ENCODE measurements around the gene CIAO1. TPM values are rescaled to one million over a fixed set of nuclear protein-coding genes. Genes with fewer than 3 reads are reported as not detected.
A peak's percentile ranks its signal among the peaks of the same experiment; 100 is the strongest.

CIAO1 gene
- total and polyA plus RNA-seq, 3 experiments from 2014 or later, result 73.8 to 104 (median 77.9) TPM

- peak overlapping the region; percentile 82 for H3K4me3 ChIP-seq (ENCODE audit: low read length)
These were observed 631 bp upstream of the CIAO1 start for GRCh38 chr2:96265349-96265839.

GRCh38 chr2:96267159-96267971, 1.3 kb downstream of the CIAO1 start:
- peak overlapping the region; percentile 72 to 95 (median 90) for H3K27ac Mint-ChIP-seq
- no peaks in the 10 kb centered on the region for H3K27me3 ChIP-seq (ENCODE audit: insufficient read depth, low read length, poor library complexity, severe bottlenecking)
- DNase-seq, result peak; percentile 23 to 62 (median 39)
- H3K9me3 ChIP-seq (ENCODE audit: low read length), result no peaks in the 10 kb centered on the region
- peak overlapping the region; percentile 89 for H3K27ac ChIP-seq (ENCODE audit: low read depth, low read length)
- ChIA-PET POLR2A (interaction anchor here (0.5 to 2.2 kb wide), 7 partner anchors 31 to 276 kb away, joined by 3 to 25 read pairs (median 4); partner anchors contain the start of genes ANKRD36C, DUSP2, SNRNP200 and STARD7), CTCF (interaction anchor here (0.6 to 1.6 kb wide), 11 partner anchors 10 to 262 kb away, joined by 3 to 8 read pairs (median 4); partner anchors contain the start of genes ASTL and STARD7)
- H3K4me1 ChIP-seq (ENCODE audit: insufficient read depth, low read length), result peaks cover 36% of the 10 kb centered on the region
- no peaks in the 10 kb centered on the region for H3K27me3 Mint-ChIP-seq
- H3K4me3 Mint-ChIP-seq, result peak overlapping the region; percentile 81 to 97 (median 93)
- peaks cover 34% of the 10 kb centered on the region for H3K36me3 ChIP-seq (ENCODE audit: insufficient read depth, low read length)
- H3K4me1 Mint-ChIP-seq, result peaks cover 33 to 43% (median 41%) of the 10 kb centered on the region in 3 donors
- peaks cover 5 to 76% (median 7%) of the 10 kb centered on the region in 3 donors for H3K36me3 Mint-ChIP-seq
- peak overlapping the region; percentile 82 for H3K4me3 ChIP-seq (ENCODE audit: low read length)
- no peaks in the 10 kb centered on the region for H3K9me3 Mint-ChIP-seq

More at GRCh38 chr2:96265349-96265839, 631 bp upstream of the CIAO1 start:
- peak in 2 of 5 donors; percentile 43 to 46 for DNase-seq
- no peaks in the 10 kb centered on the region for H3K27me3 ChIP-seq (ENCODE audit: insufficient read depth, low read length, poor library complexity, severe bottlenecking)
- H3K4me3 Mint-ChIP-seq, result peak overlapping the region; percentile 87 to 97 (median 94)
- no peaks in the 10 kb centered on the region for H3K27me3 Mint-ChIP-seq
- no peaks in the 10 kb centered on the region for H3K9me3 ChIP-seq (ENCODE audit: low read length)
- ChIA-PET CTCF (interaction anchor here (1.0 to 1.2 kb wide), 4 partner anchors 12 to 244 kb away, joined by 3 to 4 read pairs (median 4); partner anchors contain the start of gene ASTL), POLR2A (no interaction called here)
- H3K27ac Mint-ChIP-seq, result peak overlapping the region; percentile 65 to 98 (median 83)
- H3K9me3 Mint-ChIP-seq, result no peaks in the 10 kb centered on the region
- peak overlapping the region; percentile 89 for H3K27ac ChIP-seq (ENCODE audit: low read depth, low read length)
- H3K4me1 Mint-ChIP-seq, result peaks cover 45 to 62% (median 61%) of the 10 kb centered on the region in 3 donors
- peaks cover 21% of the 10 kb centered on the region for H3K36me3 ChIP-seq (ENCODE audit: insufficient read depth, low read length)
- H3K36me3 Mint-ChIP-seq, result peaks cover 5 to 75% (median 8%) of the 10 kb centered on the region in 3 donors
- peaks cover 47% of the 10 kb centered on the region for H3K4me1 ChIP-seq (ENCODE audit: insufficient read depth, low read length)

DNA sequence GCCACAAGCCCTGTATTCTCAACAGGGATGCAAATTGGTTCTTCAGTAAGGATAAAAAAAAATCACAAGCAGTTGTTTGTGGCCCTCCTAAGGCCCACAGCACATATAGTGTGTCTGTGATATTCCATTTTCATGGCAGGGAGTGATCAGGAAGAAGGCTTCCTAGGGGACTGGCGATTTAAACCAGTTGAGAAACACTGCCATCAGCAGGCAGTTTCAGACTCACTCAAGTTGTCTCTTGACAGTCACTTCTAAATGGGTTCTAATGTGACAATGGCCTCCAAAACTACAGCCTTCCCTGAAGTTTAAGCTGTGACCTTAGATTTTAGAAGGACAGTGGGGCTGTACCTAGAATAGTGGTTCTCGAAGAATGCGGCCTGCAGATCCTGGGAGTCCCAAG, 6.0 kb downstream of the CIAO1 start:
- no peak for DNase-seq
- Mint-ChIP-seq H3K4me1 (peaks cover 8 to 16% (median 11%) of the 10 kb centered on the region in 3 donors), H3K4me3 (no peak overlapping the region), H3K27ac (peak overlapping the region in 3 of 8 donors; percentile 24 to 53 (median 36)), H3K27me3 (no peaks in the 10 kb centered on the region), H3K36me3 (peaks cover 5 to 90% (median 13%) of the 10 kb centered on the region in 3 donors), H3K9me3 (no peaks in the 10 kb centered on the region)
- H3K4me3 ChIP-seq (ENCODE audit: low read length), result no peak overlapping the region
- peaks cover 9% of the 10 kb centered on the region for H3K4me1 ChIP-seq (ENCODE audit: insufficient read depth, low read length)
- CTCF ChIA-PET, result no interaction called here
- no peaks in the 10 kb centered on the region for H3K9me3 ChIP-seq (ENCODE audit: low read length)
- no peaks in the 10 kb centered on the region for H3K27me3 ChIP-seq (ENCODE audit: insufficient read depth, low read length, poor library complexity, severe bottlenecking)
- POLR2A ChIA-PET, result no interaction called here
- no peak overlapping the region for H3K27ac ChIP-seq (ENCODE audit: low read depth, low read length)
- peaks cover 53% of the 10 kb centered on the region for H3K36me3 ChIP-seq (ENCODE audit: insufficient read depth, low read length)

DNA sequence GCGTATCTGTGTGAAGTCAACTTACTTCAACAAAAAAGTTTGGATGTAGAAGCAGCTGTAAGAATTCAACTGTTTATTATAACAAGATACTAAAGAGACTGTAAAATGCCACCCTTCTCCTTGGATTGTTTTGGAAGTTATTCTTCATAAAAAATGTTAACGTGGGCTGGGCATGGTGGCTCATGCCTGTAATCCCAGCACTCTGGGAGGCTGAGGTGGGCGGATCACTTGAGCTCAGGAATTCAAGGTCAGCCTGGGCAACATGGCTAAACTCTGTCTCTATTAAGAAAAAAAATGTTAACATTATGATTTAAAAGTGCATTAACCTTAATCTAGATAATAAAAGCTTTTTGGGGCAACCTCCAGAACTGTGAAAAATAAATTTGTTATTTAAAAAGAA, 7.7 kb downstream of the CIAO1 start:
- H3K4me1 ChIP-seq (ENCODE audit: insufficient read depth, low read length), result no peaks in the 10 kb centered on the region
- Mint-ChIP-seq H3K4me1 (peaks cover 0 to 3% (median 0%) of the 10 kb centered on the region in 3 donors), H3K27me3 (no peaks in the 10 kb centered on the region), H3K27ac (peak overlapping the region in 2 of 8 donors; percentile 27 to 54), H3K4me3 (no peak overlapping the region), H3K36me3 (peaks cover 3 to 93% (median 17%) of the 10 kb centered on the region in 3 donors), H3K9me3 (no peaks in the 10 kb centered on the region)
- DNase-seq, result no peak
- ChIA-PET POLR2A (interaction anchor here (0.7 kb wide), 1 partner anchor 14 kb away, joined by 4 read pairs; no protein-coding TSS in a partner anchor), CTCF (interaction anchor here (0.7 to 1.5 kb wide), 2 partner anchors 100 to 158 kb away, joined by 3 read pairs; no protein-coding TSS in a partner anchor)
- no peak overlapping the region for H3K4me3 ChIP-seq (ENCODE audit: low read length)
- H3K36me3 ChIP-seq (ENCODE audit: insufficient read depth, low read length), result peaks cover 62% of the 10 kb centered on the region
- H3K27me3 ChIP-seq (ENCODE audit: insufficient read depth, low read length, poor library complexity, severe bottlenecking), result no peaks in the 10 kb centered on the region
- H3K27ac ChIP-seq (ENCODE audit: low read depth, low read length), result no peak overlapping the region
- no peaks in the 10 kb centered on the region for H3K9me3 ChIP-seq (ENCODE audit: low read length)

DNA sequence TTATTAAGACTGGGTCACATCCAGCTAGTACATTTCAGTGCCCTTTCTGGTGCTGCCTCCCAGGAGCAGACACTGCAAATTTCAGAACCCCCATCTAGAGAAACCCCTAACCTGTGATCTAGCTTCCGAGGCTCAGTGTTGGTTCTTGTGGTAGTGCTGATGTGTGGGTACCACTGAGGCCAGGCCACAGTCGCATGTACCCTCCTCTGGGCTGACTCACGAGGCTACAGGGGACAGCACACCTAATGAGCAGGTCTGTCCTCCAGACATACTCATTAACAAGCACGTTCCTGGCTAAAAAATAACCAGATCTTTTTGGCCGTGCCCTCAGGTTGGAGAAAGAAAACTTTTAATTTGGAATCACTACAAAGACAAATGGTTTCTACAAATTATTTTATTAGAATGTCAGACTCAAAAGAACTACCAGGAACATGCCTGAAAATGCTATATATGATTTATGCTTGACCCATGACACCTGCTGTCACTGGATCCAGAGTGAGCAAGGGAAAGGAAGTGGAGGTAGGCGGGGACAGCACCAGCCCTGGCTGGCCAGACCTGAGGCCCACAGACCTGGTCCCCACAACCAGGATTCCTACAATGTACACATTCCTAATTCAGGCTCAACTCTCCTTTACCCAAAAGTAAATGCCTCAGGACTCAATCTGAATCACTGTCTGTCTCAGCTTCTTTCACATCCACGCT, 8.5 kb downstream of the CIAO1 start:
- Histone ChIP-seq H3K9me3 (ENCODE audit: low read length) (no peaks in the 10 kb centered on the region), H3K4me1 (ENCODE audit: insufficient read depth, low read length) (no peaks in the 10 kb centered on the region), H3K36me3 (ENCODE audit: insufficient read depth, low read length) (peaks cover 62% of the 10 kb centered on the region), H3K27ac (ENCODE audit: low read depth, low read length) (no peak overlapping the region), H3K4me3 (ENCODE audit: low read length) (no peak overlapping the region), H3K27me3 (ENCODE audit: insufficient read depth, low read length, poor library complexity, severe bottlenecking) (no peaks in the 10 kb centered on the region)
- H3K4me3 Mint-ChIP-seq, result no peak overlapping the region
- H3K4me1 Mint-ChIP-seq, result no peaks in the 10 kb centered on the region
- peak overlapping the region in 2 of 8 donors; percentile 27 to 43 for H3K27ac Mint-ChIP-seq
- H3K36me3 Mint-ChIP-seq, result peaks cover 0 to 93% (median 19%) of the 10 kb centered on the region in 3 donors
- H3K9me3 Mint-ChIP-seq, result no peaks in the 10 kb centered on the region
- DNase-seq, result no peak
- H3K27me3 Mint-ChIP-seq, result no peaks in the 10 kb centered on the region
- POLR2A ChIA-PET, result no interaction called here
- CTCF ChIA-PET, result interaction anchor here (1.5 kb wide), 1 partner anchor 101 kb away, joined by 3 read pairs; no protein-coding TSS in a partner anchor

DNA sequence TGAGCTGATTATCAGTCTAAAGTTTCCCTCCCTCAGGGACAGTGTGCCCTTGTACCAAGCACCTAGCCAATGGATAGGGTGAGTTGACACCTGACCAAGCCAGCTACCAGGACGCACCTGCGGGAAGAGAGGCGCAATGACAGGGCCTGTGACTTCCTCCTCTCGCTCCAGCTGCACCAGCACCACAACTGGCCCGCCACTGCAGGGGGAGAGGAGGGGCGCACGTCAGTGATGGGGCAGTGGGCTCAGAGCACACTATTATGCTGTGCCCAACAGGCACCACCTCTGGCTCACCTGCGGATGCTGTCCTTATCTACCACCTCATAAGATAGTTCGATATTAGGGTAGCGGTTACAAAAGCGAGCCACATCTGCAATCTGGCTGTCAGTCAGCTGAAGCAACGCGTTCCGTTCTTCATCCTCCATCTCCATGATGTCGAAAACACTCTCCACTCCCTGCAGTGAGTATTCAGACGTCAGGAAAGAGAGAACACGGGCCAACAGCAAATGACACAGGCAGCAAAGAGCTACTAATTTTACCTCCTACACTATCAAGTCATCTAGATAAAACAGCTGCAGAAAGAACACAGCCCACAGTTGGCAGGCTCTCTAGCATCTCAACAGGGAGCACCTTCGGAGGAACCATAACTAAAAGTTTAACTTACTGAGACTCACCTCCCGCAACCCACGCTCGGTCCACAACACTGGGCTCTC, 10.9 kb downstream of the CIAO1 start:
- POLR2A ChIA-PET, result interaction anchor here (0.7 kb wide), 1 partner anchor 38 kb away, joined by 3 read pairs; no protein-coding TSS in a partner anchor
- H3K27ac ChIP-seq (ENCODE audit: low read depth, low read length), result no peak overlapping the region
- H3K36me3 ChIP-seq (ENCODE audit: insufficient read depth, low read length), result peaks cover 62% of the 10 kb centered on the region
- Mint-ChIP-seq H3K4me3 (peak overlapping the region in 1 of 7 donors; percentile 32), H3K36me3 (peaks cover 4 to 93% (median 23%) of the 10 kb centered on the region in 3 donors), H3K4me1 (no peaks in the 10 kb centered on the region), H3K27me3 (no peaks in the 10 kb centered on the region), H3K9me3 (no peaks in the 10 kb centered on the region), H3K27ac (peak overlapping the region in 2 of 8 donors; percentile 21 to 63)
- H3K4me3 ChIP-seq (ENCODE audit: low read length), result no peak overlapping the region
- H3K9me3 ChIP-seq (ENCODE audit: low read length), result no peaks in the 10 kb centered on the region
- CTCF ChIA-PET, result interaction anchor here (1.6 kb wide), 1 partner anchor 10 kb away, joined by 8 read pairs; the partner anchor contains the start of gene CIAO1
- DNase-seq, result no peak
- no peaks in the 10 kb centered on the region for H3K4me1 ChIP-seq (ENCODE audit: insufficient read depth, low read length)
- no peaks in the 10 kb centered on the region for H3K27me3 ChIP-seq (ENCODE audit: insufficient read depth, low read length, poor library complexity, severe bottlenecking)

GRCh38 chr2:96287273-96287856, 21.3 kb downstream of the CIAO1 start:
- no peak overlapping the region for H3K4me3 Mint-ChIP-seq
- peaks cover 97% of the 10 kb centered on the region for H3K36me3 ChIP-seq (ENCODE audit: insufficient read depth, low read length)
- ChIA-PET POLR2A (interaction anchor here (1.0 kb wide), 1 partner anchor 9 kb away, joined by 3 read pairs; no protein-coding TSS in a partner anchor), CTCF (no interaction called here)
- no peaks in the 10 kb centered on the region for H3K9me3 ChIP-seq (ENCODE audit: low read length)
- peak overlapping the region in 3 of 8 donors; percentile 27 to 43 (median 39) for H3K27ac Mint-ChIP-seq
- no peaks in the 10 kb centered on the region for H3K4me1 ChIP-seq (ENCODE audit: insufficient read depth, low read length)
- H3K27me3 Mint-ChIP-seq, result no peaks in the 10 kb centered on the region
- no peaks in the 10 kb centered on the region for H3K27me3 ChIP-seq (ENCODE audit: insufficient read depth, low read length, poor library complexity, severe bottlenecking)
- H3K36me3 Mint-ChIP-seq, result peaks cover 13 to 99% (median 43%) of the 10 kb centered on the region in 3 donors
- no peak overlapping the region for H3K27ac ChIP-seq (ENCODE audit: low read depth, low read length)
- no peak overlapping the region for H3K4me3 ChIP-seq (ENCODE audit: low read length)
- DNase-seq, result no peak
- H3K4me1 Mint-ChIP-seq, result no peaks in the 10 kb centered on the region
- no peaks in the 10 kb centered on the region for H3K9me3 Mint-ChIP-seq

All from CD8-positive, alpha-beta memory T cell (primary cell).